NCI-H1092 (cell line): Measurements from ENCODE around the gene PPP6R2.

ENCODE experiments used
- DNase-seq: peaks from one replicate; lab custom pipeline; 2025; lab: John Stamatoyannopoulos, UW

PPP6R2 gene

GRCh38 chr22:50467773-50468440 is 124.8 kb downstream of the PPP6R2 start:
- no peak for DNase-seq

GRCh38 chr22:50468626-50469025 is 125.5 kb downstream of the PPP6R2 start:
- no peak for DNase-seq

GRCh38 chr22:50469377-50470305 is 126.5 kb downstream of the PPP6R2 start:
- DNase-seq = no peak

GRCh38 chr22:50470491-50470890 is 127.4 kb downstream of the PPP6R2 start:
- no peak for DNase-seq

GRCh38 chr22:50471197-50471847 is 128.2 kb downstream of the PPP6R2 start:
- no peak for DNase-seq

- no peak for DNase-seq
Observed at GRCh38 chr22:50471962-50472361, 128.8 kb downstream of the PPP6R2 start.

GRCh38 chr22:50473088-50473487 is 130.0 kb downstream of the PPP6R2 start:
- DNase-seq = no peak

- no peak for DNase-seq
Observed at GRCh38 chr22:50473855-50474671, 130.9 kb downstream of the PPP6R2 start.

GRCh38 chr22:50474710-50475651 is 131.9 kb downstream of the PPP6R2 start, which contains the start of gene SBF1:
Gene SBF1, minus strand, starts transcription at chr22:50475035. Its CDS starts 195 bp downstream, at chr22:50474840.
- peak; percentile 25 for DNase-seq

- no peak for DNase-seq
Observed at GRCh38 chr22:50475652-50476002, 132.5 kb downstream of the PPP6R2 start.

GRCh38 chr22:50476868-50477267 is 133.7 kb downstream of the PPP6R2 start:
- DNase-seq = no peak

- DNase-seq = no peak
Observed at GRCh38 chr22:50477923-50478322, 134.8 kb downstream of the PPP6R2 start.

- DNase-seq = no peak
Observed at GRCh38 chr22:50479721-50480120, 136.6 kb downstream of the PPP6R2 start.

GRCh38 chr22:50481045-50481439 is 137.9 kb downstream of the PPP6R2 start:
- no peak for DNase-seq

- DNase-seq = no peak
Observed at GRCh38 chr22:50481440-50482106, 138.4 kb downstream of the PPP6R2 start, which contains the start of gene ADM2. Gene ADM2, plus strand, starts transcription at chr22:50481543. Its CDS starts 305 bp downstream, at chr22:50481848.

- no peak for DNase-seq
Observed at GRCh38 chr22:50482107-50483074, 139.3 kb downstream of the PPP6R2 start.

- DNase-seq = no peak
Observed at GRCh38 chr22:50483106-50483505, 140.0 kb downstream of the PPP6R2 start.

- no peak for DNase-seq
Observed at GRCh38 chr22:50483556-50483955, 140.4 kb downstream of the PPP6R2 start.
